Endothelial cell of umbilical vein (primary cell): ENCODE data around the gene CHD5. TPM values are rescaled to one million over a fixed set of nuclear protein-coding genes. Genes with fewer than 3 reads are reported as not detected.

Source experiments
- BruUV-seq: library from RNA; stranded (reverse); fragments of 400-500 nt; replicated peaks from 2 replicates; lab custom pipeline; 2021; lab: Mats Ljungman, UMichigan
- CTCF ChIA-PET: fragments of 300-600, 350-600 bp; sonication (Branson Sonifier 250); formaldehyde crosslinking; loops from one replicate; lab custom pipeline; 2021; ENCODE audit warnings: antibody characterized with exemption, inconsistent platforms; lab: Charles Lee
- POLR2A ChIA-PET: fragments of 300-600, 350-600 bp; sonication (Branson Sonifier 250); formaldehyde crosslinking; loops from one replicate; lab custom pipeline; 2021; ENCODE audit warnings: antibody characterized with exemption, inconsistent platforms; lab: Charles Lee
- DNase-seq: peaks from one replicate; pipeline ENCODE4 v3.0.0-alpha.2; 2011; ENCODE audit warnings: low read depth, low spot score
- FAIRE-seq: peaks from 2 replicates; lab custom pipeline; 2011; peaks lifted over from hg19 to GRCh38; lab: Jason Lieb, UNC
- H2AFZ ChIP-seq: 2 replicates; pipeline ENCODE4 v1.6.0; 2012; ENCODE audit warnings: low read depth, low read length, control low read depth, inconsistent platforms
- H3K27ac ChIP-seq: 2 replicates; pipeline ENCODE4 v1.5.1; 2011; ENCODE audit warnings: low read depth, mild to moderate bottlenecking, control low read depth, low read length, moderate library complexity; ENCODE audit not compliant: insufficient read depth
- H3K27me3 ChIP-seq, 2 experiments: 2 replicates each; pipeline versions ENCODE4 v1.6.0 to v1.6.1; 2011; ENCODE audit warnings: low read length in 2 of 2, mixed read lengths in 1 of 2; ENCODE audit not compliant: control insufficient read depth in 2 of 2, insufficient read depth in 2 of 2
- H3K36me3 ChIP-seq, 2 experiments: 2 replicates in 1 of 2; 3 replicates in 1 of 2; pipeline ENCODE4 v1.5.1; 2011; ENCODE audit warnings: low read length in 2 of 2, mild to moderate bottlenecking in 1 of 2, moderate library complexity in 1 of 2; ENCODE audit not compliant: control insufficient read depth in 2 of 2, insufficient read depth in 2 of 2; ENCODE audit errors: extremely low read depth in 1 of 2
- H3K4me1 ChIP-seq: 3 replicates; pipeline ENCODE4 v1.5.1; 2011; ENCODE audit warnings: mild to moderate bottlenecking, low read length; ENCODE audit not compliant: control insufficient read depth, insufficient read depth; ENCODE audit errors: extremely low read depth
- H3K4me2 ChIP-seq: 2 replicates; pipeline ENCODE4 v1.6.1; 2011; ENCODE audit warnings: low read length, control low read depth, mixed read lengths; ENCODE audit not compliant: insufficient read depth
- H3K4me3 ChIP-seq, 3 experiments: fragments of 200-600 bp in 1 of 3; sonication (generic), shearing (Covaris generic) in 1 of 3; replicated peaks in 1 of 3; 2 replicates each; pipeline ENCODE4 v1.5.1; 2011 to 2016; ENCODE audit warnings: control low read depth in 3 of 3, low read length in 3 of 3, mild to moderate bottlenecking in 2 of 3, inconsistent platforms in 1 of 3, low read depth in 1 of 3, moderate library complexity in 1 of 3; ENCODE audit not compliant: insufficient read depth in 1 of 3
- H3K79me2 ChIP-seq: 2 replicates; pipeline ENCODE4 v1.6.0; 2012; ENCODE audit warnings: low read length, inconsistent platforms; ENCODE audit not compliant: control insufficient read depth, insufficient read depth
- H3K9ac ChIP-seq: replicated peaks from 2 replicates; pipeline ENCODE3; 2011; ENCODE audit warnings: low read length, control low read depth; ENCODE audit not compliant: insufficient read depth; ENCODE audit errors: extremely low read depth
- H3K9me1 ChIP-seq: replicated peaks from 3 replicates; pipeline ENCODE4 v1.6.0; 2011; ENCODE audit warnings: mild to moderate bottlenecking, low read length; ENCODE audit not compliant: control insufficient read depth, insufficient read depth; ENCODE audit errors: extremely low read depth
- H3K9me3 ChIP-seq: replicated peaks from 2 replicates; pipeline ENCODE4 v1.5.1; 2012; ENCODE audit warnings: low read length, inconsistent platforms; ENCODE audit not compliant: control insufficient read depth, insufficient read depth
- H4K20me1 ChIP-seq: replicated peaks from 2 replicates; pipeline ENCODE3; 2011; ENCODE audit warnings: mild to moderate bottlenecking, low read length; ENCODE audit not compliant: control insufficient read depth, insufficient read depth; ENCODE audit errors: extremely low read depth
- EZH2 ChIP-seq: IDR thresholded peaks from 2 replicates; pipeline ENCODE4 v1.6.1; 2012; ENCODE audit warnings: borderline replicate concordance, low read depth, mild to moderate bottlenecking, moderate library complexity, low read length, inconsistent platforms; ENCODE audit not compliant: severe bottlenecking
- FOS ChIP-seq: IDR thresholded peaks from 2 replicates; pipeline ENCODE4 v1.6.1; 2011; ENCODE audit warnings: mild to moderate bottlenecking, low read length, moderate library complexity, borderline replicate concordance; ENCODE audit not compliant: insufficient read depth
- GATA2 ChIP-seq: IDR thresholded peaks from 2 replicates; pipeline ENCODE4 v1.7.0; 2011; ENCODE audit warnings: low read depth, mild to moderate bottlenecking, moderate library complexity, mixed read lengths, low read length; ENCODE audit not compliant: insufficient read length, insufficient read depth
- JUN ChIP-seq: IDR thresholded peaks from 2 replicates; pipeline ENCODE4 v1.6.1; 2011; ENCODE audit warnings: borderline replicate concordance, low read depth; ENCODE audit not compliant: insufficient read length, insufficient read depth
- MYC ChIP-seq: IDR thresholded peaks from one replicate; pipeline ENCODE4 v1.6.1; 2011; ENCODE audit warnings: mild to moderate bottlenecking, low read depth, low read length
- POLR2A ChIP-seq: IDR thresholded peaks from 2 replicates; pipeline ENCODE4 v1.6.1; 2012; ENCODE audit warnings: low read depth, mild to moderate bottlenecking, control low read depth, low read length
- POLR2AphosphoS5 ChIP-seq: IDR thresholded peaks from 2 replicates; pipeline ENCODE4 v1.6.1; 2012; ENCODE audit warnings: low read depth, mild to moderate bottlenecking, control low read depth, low read length, moderate library complexity; ENCODE audit not compliant: insufficient read depth
- dilution Hi-C: fragments of 300-500 bp; cut with MboI; formaldehyde crosslinking; loops from one replicate; pipeline ENCODE4 v1.15.0; 2019; ENCODE audit warnings: low sequenced_read_pairs; ENCODE audit not compliant: extremely low pct_ligation_motif_present
- intact Hi-C: fragments of 100-400 bp; cut with micrococcal nuclease; formaldehyde crosslinking; loops from one replicate; pipeline ENCODE4 v1.10.0; 2022
- polyA plus RNA-seq, 4 experiments: library from polyadenylated mRNA; depleted of rRNA in 3 of 4; stranded (reverse) in 3 of 4; unstranded in 1 of 4; fragments of >200 nt; gene quantifications; 2 replicates each; pipeline versions ENCODE4 v1.2.1 to v1.2.3, GENCODE V29; 2011 to 2012; ENCODE audit warnings: missing spikeins in 1 of 4
- total RNA-seq: library from RNA; stranded (reverse); gene quantifications from 2 replicates; pipeline ENCODE4 v1.2.3, GENCODE V29; 2021
- TF ChIP-seq, protein P1 (sequence below): IDR thresholded peaks from 2 replicates; pipeline ENCODE4 v1.6.1; 2011; ENCODE audit not compliant: insufficient read depth, insufficient read length
- TF ChIP-seq, protein P2 (sequence below), 2 donors: IDR thresholded peaks; 1 replicate in 1 of 2; 2 replicates in 1 of 2; pipeline ENCODE4 v1.5.1; 2011; ENCODE audit warnings: low read length in 2 of 2, mild to moderate bottlenecking in 2 of 2, moderate library complexity in 2 of 2, control low read depth in 1 of 2, inconsistent platforms in 1 of 2, low read depth in 1 of 2; ENCODE audit not compliant: insufficient read depth in 1 of 2; ENCODE audit errors: extremely low read depth in 1 of 2

CHD5 gene
- total and polyA plus RNA-seq, 2 donors (not counting 3 experiments of a cell fraction or from before 2014, with no cell fraction given): 0.04 to 0.11 TPM

DNA sequence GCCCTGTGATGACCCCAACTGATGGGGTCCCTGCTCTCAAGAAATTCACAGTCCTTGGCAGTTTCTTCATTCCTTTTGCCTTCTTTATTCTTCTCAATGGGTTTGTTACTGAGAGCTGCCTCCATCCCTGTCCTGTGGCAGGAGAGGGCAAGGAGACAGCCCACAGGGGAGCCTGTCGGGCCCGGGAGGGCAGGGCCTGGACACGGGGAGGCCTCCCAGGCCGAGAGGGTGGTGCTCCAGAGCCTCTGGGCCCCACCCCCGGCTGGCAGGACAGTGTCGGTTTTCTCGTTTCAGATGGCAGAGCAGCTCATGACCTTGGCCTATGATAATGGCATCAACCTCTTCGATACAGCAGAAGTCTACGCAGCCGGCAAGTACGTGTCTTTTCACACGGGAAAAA, 98.2 kb downstream of the CHD5 start:
- no peak overlapping the region for H3K4me2 ChIP-seq
- H2AFZ ChIP-seq: no peak overlapping the region
- H3K27ac ChIP-seq: no peak overlapping the region
- FAIRE-seq (no peak), DNase-seq (no peak)
- CTCF ChIA-PET: interaction anchor here (0.8 to 3.3 kb wide), 7 partner anchors 8 to 163 kb away, joined by 3 to 41 read pairs (median 7); partner anchors contain the start of gene HES3
- no peaks in the 10 kb centered on the region for H3K27me3 ChIP-seq
- no peak overlapping the region for H3K4me3 ChIP-seq
- no peaks in the 10 kb centered on the region for H3K9me3 ChIP-seq
- H3K9ac ChIP-seq: no peak overlapping the region
- no peaks in the 10 kb centered on the region for H4K20me1 ChIP-seq
- no TSS peak for BruUV-seq
- intact Hi-C loops (loop anchor here (1.0 kb wide), 1 partner anchor 163 kb away; no protein-coding TSS in a partner anchor), dilution Hi-C loops (no loop called here)
- TF ChIP-seq POLR2A (no peak), GATA2 (no peak), MYC (no peak), FOS (no peak), JUN (no peak), EZH2 (no peak), POLR2AphosphoS5 (no peak)
- TF ChIP-seq, protein P1, sequence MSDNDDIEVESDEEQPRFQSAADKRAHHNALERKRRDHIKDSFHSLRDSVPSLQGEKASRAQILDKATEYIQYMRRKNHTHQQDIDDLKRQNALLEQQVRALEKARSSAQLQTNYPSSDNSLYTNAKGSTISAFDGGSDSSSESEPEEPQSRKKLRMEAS: no peak
- TF ChIP-seq, protein P2, sequence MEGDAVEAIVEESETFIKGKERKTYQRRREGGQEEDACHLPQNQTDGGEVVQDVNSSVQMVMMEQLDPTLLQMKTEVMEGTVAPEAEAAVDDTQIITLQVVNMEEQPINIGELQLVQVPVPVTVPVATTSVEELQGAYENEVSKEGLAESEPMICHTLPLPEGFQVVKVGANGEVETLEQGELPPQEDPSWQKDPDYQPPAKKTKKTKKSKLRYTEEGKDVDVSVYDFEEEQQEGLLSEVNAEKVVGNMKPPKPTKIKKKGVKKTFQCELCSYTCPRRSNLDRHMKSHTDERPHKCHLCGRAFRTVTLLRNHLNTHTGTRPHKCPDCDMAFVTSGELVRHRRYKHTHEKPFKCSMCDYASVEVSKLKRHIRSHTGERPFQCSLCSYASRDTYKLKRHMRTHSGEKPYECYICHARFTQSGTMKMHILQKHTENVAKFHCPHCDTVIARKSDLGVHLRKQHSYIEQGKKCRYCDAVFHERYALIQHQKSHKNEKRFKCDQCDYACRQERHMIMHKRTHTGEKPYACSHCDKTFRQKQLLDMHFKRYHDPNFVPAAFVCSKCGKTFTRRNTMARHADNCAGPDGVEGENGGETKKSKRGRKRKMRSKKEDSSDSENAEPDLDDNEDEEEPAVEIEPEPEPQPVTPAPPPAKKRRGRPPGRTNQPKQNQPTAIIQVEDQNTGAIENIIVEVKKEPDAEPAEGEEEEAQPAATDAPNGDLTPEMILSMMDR (IDR thresholded peaks at IDR 0.05; ENCODE audit: extremely low read depth in 1 of 2, insufficient read depth in 1 of 2, low read depth in 1 of 2, low read length in 2 of 2): no peak
- POLR2A ChIA-PET: no interaction called here
- no peaks in the 10 kb centered on the region for H3K4me1 ChIP-seq
- no peaks in the 10 kb centered on the region for H3K9me1 ChIP-seq
- no peaks in the 10 kb centered on the region for H3K36me3 ChIP-seq
- H3K79me2 ChIP-seq: no peaks in the 10 kb centered on the region
